Endothelial cell of umbilical vein (primary cell): Measurements from ENCODE around the gene ACYP2.

Experiments used
- EZH2 ChIP-seq: IDR thresholded peaks from 2 replicates; pipeline ENCODE4 v1.6.1; 2012; ENCODE audit warnings: borderline replicate concordance, low read depth, mild to moderate bottlenecking, moderate library complexity, low read length, inconsistent platforms; ENCODE audit not compliant: severe bottlenecking
- MYC ChIP-seq: IDR thresholded peaks from one replicate; pipeline ENCODE4 v1.6.1; 2011; ENCODE audit warnings: mild to moderate bottlenecking, low read depth, low read length
- POLR2A ChIP-seq: IDR thresholded peaks from 2 replicates; pipeline ENCODE4 v1.6.1; 2012; ENCODE audit warnings: low read depth, mild to moderate bottlenecking, control low read depth, low read length
- POLR2AphosphoS5 ChIP-seq: IDR thresholded peaks from 2 replicates; pipeline ENCODE4 v1.6.1; 2012; ENCODE audit warnings: low read depth, mild to moderate bottlenecking, control low read depth, low read length, moderate library complexity; ENCODE audit not compliant: insufficient read depth
- TF ChIP-seq, protein P1 (sequence below): IDR thresholded peaks from 2 replicates; pipeline ENCODE4 v1.6.1; 2011; ENCODE audit not compliant: insufficient read depth, insufficient read length
- TF ChIP-seq, protein P2 (sequence below), 2 donors: IDR thresholded peaks; 1 replicate in 1 of 2; 2 replicates in 1 of 2; pipeline ENCODE4 v1.5.1; 2011; ENCODE audit warnings: low read length in 2 of 2, mild to moderate bottlenecking in 2 of 2, moderate library complexity in 2 of 2, control low read depth in 1 of 2, inconsistent platforms in 1 of 2, low read depth in 1 of 2; ENCODE audit not compliant: insufficient read depth in 1 of 2; ENCODE audit errors: extremely low read depth in 1 of 2

DNA sequence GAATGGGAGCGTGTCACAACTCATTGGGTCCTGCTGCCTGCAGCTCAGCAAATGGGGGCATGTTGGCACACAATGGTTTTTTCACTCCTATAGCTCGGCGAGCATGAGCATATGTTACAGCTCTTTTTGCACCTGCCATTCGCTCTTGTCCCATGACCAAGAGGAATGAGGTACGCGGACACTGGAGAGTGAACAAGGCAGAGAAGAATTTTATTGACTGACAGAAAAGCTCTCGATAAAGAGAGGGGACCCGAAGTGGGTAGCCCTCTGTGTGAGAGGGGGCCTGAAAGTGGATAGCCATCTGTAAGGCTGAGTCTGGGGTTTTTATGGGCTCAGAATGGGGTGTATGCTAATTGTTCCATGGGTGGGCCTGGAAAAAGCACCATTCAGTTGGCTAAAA is 5.5 kb downstream of the ACYP2 start:
- TF ChIP-seq, protein P1, sequence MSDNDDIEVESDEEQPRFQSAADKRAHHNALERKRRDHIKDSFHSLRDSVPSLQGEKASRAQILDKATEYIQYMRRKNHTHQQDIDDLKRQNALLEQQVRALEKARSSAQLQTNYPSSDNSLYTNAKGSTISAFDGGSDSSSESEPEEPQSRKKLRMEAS: no peak
- TF ChIP-seq, protein P2, sequence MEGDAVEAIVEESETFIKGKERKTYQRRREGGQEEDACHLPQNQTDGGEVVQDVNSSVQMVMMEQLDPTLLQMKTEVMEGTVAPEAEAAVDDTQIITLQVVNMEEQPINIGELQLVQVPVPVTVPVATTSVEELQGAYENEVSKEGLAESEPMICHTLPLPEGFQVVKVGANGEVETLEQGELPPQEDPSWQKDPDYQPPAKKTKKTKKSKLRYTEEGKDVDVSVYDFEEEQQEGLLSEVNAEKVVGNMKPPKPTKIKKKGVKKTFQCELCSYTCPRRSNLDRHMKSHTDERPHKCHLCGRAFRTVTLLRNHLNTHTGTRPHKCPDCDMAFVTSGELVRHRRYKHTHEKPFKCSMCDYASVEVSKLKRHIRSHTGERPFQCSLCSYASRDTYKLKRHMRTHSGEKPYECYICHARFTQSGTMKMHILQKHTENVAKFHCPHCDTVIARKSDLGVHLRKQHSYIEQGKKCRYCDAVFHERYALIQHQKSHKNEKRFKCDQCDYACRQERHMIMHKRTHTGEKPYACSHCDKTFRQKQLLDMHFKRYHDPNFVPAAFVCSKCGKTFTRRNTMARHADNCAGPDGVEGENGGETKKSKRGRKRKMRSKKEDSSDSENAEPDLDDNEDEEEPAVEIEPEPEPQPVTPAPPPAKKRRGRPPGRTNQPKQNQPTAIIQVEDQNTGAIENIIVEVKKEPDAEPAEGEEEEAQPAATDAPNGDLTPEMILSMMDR (IDR thresholded peaks at IDR 0.05; ENCODE audit: extremely low read depth in 1 of 2, insufficient read depth in 1 of 2, low read depth in 1 of 2, low read length in 2 of 2): no peak
- no peak for TF ChIP-seq POLR2A
- TF ChIP-seq EZH2: no peak
- no peak for TF ChIP-seq POLR2AphosphoS5
- TF ChIP-seq MYC: no peak
